NCI-H345 treated with DMSO at 0.1 percent for 48 hours (cell line): ENCODE results near the gene ZNF396.

Experiments
- DNase-seq: peaks from one replicate; lab custom pipeline; 2025; ENCODE audit not compliant: unreplicated experiment; lab: John Stamatoyannopoulos, UW

Gene ZNF396

GRCh38 chr18:35376742-35377695, at the start of gene ZNF396:
Gene ZNF396, minus strand, starts transcription at chr18:35377337. Its CDS starts 3,045 bp downstream, at chr18:35374292.
- DNase-seq = peak; percentile 27

- DNase-seq = no peak
Measured at GRCh38 chr18:35426786-35427185, 49.6 kb upstream of the ZNF396 start.

GRCh38 chr18:35424356-35424755, 47.2 kb upstream of the ZNF396 start:
- no peak for DNase-seq

GRCh38 chr18:35422237-35422636, 45.1 kb upstream of the ZNF396 start:
- DNase-seq = no peak

GRCh38 chr18:35418610-35419009, 41.5 kb upstream of the ZNF396 start:
- no peak for DNase-seq

- no peak for DNase-seq
Measured at GRCh38 chr18:35417223-35417622, 40.1 kb upstream of the ZNF396 start.

- no peak for DNase-seq
Measured at GRCh38 chr18:35415511-35416073, 38.5 kb upstream of the ZNF396 start.

GRCh38 chr18:35413163-35413511, 36.0 kb upstream of the ZNF396 start:
- DNase-seq = no peak

GRCh38 chr18:35411625-35412351, 34.7 kb upstream of the ZNF396 start:
- no peak for DNase-seq

- no peak for DNase-seq
Measured at GRCh38 chr18:35410561-35410960, 33.4 kb upstream of the ZNF396 start.

- DNase-seq = no peak
Measured at GRCh38 chr18:35409911-35410310, 32.8 kb upstream of the ZNF396 start.

- DNase-seq = no peak
Measured at GRCh38 chr18:35408843-35409261, 31.7 kb upstream of the ZNF396 start.

- peak; percentile 71 for DNase-seq
Measured at GRCh38 chr18:35407871-35408481, 30.8 kb upstream of the ZNF396 start.

- no peak for DNase-seq
Measured at GRCh38 chr18:35406666-35407065, 29.5 kb upstream of the ZNF396 start.

GRCh38 chr18:35397976-35398375, 20.8 kb upstream of the ZNF396 start:
- no peak for DNase-seq

GRCh38 chr18:35393716-35394115, 16.6 kb upstream of the ZNF396 start:
- no peak for DNase-seq

GRCh38 chr18:35392375-35392774, 15.2 kb upstream of the ZNF396 start:
- DNase-seq = no peak

GRCh38 chr18:35390951-35391700, 14.0 kb upstream of the ZNF396 start:
- DNase-seq = no peak

- DNase-seq = no peak
Measured at GRCh38 chr18:35389095-35389618, 12.0 kb upstream of the ZNF396 start.

GRCh38 chr18:35387152-35387571, 10.0 kb upstream of the ZNF396 start:
- DNase-seq = no peak
